ENCODE results near the gene SUMF1.

Gene SUMF1

GRCh38 chr3:4394048-4394447 is 73.0 kb downstream of the SUMF1 start:
- FAIRE-seq = no peak

DNA sequence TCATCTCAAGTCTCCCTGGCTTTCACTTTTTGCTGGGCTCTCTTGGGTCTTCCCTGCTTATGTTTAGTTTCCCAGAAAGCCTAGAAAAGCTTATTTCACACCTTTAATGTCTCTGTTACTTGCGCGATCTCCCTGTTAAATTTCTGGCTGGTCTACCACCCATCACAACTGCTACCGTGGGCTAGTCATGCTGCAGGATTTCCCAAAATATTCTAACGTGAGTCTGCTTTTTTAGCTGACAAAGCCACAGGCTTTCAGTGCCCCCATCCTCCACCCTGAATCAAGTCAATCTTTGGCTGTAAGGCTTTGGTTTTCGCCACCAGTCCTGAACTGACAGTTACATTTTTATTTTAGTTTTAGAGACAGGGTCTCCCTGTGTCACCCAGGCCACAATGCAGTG is 74.1 kb downstream of the SUMF1 start:
- no peak for DNase-seq (ENCODE audit: low spot score)
- no peak for FAIRE-seq

More at GRCh38 chr3:4394048-4394447, 73.0 kb downstream of the SUMF1 start:
- no peak for DNase-seq (ENCODE audit: low spot score)

DNA sequence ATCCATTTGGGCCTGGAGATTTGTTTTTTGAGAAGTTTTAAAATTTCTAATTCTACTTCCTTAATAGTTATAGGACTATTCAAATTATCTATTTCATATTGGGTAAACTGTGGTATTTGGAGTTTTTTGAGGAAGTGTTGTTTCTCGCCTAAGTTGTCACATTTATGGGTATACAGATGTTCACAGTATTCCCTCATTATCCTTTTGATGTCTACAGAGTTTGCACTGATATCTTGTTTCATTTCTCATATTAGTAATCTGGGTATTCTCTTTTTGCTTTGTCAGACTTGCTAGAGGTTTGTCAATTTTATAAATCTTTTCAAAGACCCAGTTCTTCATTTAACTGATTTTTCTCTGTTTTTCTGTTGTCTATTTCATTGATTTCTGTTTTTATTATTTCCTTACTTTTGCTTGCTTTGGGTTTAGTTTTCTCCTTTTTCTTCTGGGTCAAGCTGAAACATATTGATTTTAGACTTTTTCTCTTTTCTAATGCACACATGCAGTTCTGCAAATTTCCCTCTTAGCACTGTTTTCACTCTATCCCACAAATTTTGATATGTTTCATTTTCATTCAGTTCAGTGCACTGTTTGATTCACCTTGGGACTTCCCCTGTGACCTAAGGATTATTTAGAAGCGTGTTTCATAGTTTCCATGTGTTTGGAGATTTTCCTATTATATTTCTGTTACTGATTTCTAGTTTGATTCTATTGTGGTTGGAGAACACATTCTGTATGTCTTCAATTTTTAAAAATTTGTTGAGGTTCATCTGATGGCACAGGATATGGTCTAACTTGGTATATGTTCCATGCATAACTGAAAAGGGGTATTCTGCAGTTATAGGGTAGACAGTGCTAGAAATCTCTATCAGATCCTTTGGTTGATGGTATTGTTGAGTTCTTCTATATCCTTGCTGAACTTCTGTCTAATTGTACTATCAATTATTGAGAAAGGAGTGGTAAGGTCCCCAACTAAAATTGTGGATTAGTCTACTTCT is 79.6 kb downstream of the SUMF1 start:
- no peak for FAIRE-seq

DNA sequence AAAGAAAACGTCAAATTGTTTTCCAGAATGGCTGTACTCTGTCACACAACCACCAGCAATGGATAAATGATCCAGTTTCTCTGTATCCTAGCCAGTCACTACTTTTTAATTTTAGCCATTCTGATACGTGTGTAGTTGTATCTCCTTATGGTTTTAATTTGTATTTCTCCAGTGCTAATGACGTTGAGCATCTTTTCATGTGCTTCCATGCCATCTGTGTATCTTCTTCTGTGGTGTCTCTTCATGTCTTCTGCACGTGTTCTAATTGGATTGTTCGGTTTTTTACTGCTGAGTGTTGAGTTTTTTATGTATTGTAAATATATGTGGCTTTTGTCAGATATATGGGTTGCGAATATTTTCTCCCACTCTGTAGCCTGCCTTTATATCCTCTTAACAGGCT is 81.9 kb downstream of the SUMF1 start:
- no peak for DNase-seq (ENCODE audit: low spot score)
- no peak for FAIRE-seq

More for the DNA sequence above, 79.6 kb downstream of the SUMF1 start:
- DNase-seq (ENCODE audit: low spot score) = no peak

- DNase-seq (ENCODE audit: low spot score) (no peak), FAIRE-seq (no peak)
These were observed 87.1 kb downstream of the SUMF1 start for GRCh38 chr3:4380013-4380412.

GRCh38 chr3:4376499-4376898 is 90.6 kb downstream of the SUMF1 start:
- FAIRE-seq (no peak), DNase-seq (ENCODE audit: low spot score) (no peak)

GRCh38 chr3:4375911-4376310 is 91.2 kb downstream of the SUMF1 start:
- FAIRE-seq = no peak
- DNase-seq (ENCODE audit: low spot score) = no peak

DNA sequence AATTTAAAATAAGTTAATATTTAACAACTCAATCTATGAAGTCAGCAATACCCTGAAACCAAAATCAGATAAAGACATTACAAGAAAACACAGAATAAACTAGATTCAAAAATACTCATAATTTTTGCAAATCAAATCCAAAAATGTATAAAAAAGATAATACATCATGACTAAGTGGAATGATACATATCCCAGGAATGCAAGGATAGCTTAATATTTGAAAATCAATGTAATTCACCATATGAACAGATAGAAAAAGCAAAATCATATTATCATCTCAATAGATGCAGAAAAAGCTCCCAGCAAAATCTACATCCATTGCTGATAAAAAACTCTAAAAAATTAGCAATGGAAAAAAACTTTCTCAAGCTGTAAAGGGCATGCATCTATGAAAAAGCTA is 93.4 kb downstream of the SUMF1 start:
- no peak for FAIRE-seq

DNA sequence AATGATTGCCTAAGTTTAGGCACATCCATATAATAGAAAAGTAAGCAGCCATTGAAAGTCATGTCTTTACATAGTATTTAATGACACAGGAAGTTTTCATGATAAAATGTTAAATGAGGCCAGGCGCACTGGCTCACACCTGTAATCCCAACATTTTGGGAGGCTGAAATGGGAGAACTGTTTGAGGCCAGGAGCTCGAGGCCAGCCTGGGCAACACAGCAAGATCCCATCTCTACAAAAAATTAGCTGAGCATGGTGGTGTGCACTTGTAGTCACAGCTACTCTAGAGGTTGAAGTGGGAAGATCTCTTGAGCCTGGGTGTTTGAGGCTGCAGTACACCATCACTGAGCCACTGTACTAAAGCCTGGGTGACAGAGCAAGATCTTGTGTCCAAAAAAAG is 104.5 kb downstream of the SUMF1 start:
- no peak for DNase-seq (ENCODE audit: low spot score)
- no peak for FAIRE-seq

More for the DNA sequence above, 93.4 kb downstream of the SUMF1 start:
- DNase-seq (ENCODE audit: low spot score) = no peak

GRCh38 chr3:4360817-4361216 is 106.3 kb downstream of the SUMF1 start:
- no peak for FAIRE-seq
- no peak for DNase-seq (ENCODE audit: low spot score)

DNA sequence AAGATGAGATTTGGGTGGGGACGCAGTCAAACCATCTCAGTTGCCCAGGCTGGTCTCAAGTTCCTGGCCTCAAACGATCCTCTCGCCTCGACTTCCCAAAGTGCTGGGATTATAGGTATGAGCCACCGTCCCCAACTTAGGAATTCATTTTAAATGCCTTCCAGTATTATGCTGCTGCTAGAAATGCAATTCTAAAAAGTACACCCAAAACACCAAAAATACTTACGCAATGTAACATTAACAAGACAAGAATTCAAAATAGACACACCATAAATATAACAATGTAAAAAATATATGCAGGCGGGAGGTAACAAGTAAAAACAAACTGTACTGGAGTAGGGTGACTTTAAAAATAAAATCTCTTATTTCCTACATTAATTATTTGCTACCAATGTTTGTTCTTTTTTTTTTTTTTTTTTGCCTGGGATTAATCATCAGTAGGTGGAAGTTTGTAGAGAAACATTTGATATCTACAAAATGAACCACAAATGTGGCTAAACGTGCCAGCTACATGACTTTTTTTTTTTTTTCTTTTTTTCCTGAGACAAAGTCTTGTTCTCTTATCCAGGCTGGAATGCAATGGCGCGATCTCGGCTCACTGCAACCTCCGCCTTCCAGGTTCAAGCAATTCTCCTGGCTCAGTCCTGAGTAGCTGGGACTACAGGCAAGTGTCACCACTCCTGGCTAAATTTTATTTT is 107.1 kb downstream of the SUMF1 start:
- FAIRE-seq (no peak), DNase-seq (ENCODE audit: low spot score) (no peak)

DNA sequence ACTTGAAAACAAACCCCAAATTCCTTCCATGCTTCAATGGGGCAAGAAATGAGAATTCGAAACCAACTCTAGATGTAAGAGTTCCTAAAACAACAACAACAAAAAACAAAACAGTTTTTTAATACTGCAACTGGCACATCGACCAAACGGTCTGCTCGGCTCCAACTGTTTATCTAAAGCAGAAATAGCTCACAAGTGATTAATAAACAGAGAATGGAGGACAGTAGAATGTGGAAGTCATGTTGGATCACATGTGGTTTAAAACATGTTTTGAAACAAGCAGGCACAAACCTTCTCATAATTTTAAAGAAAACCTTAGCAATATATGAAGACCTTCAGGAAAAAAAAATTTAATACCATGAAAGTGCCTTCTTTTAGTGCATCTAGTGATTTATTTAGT is 108.8 kb downstream of the SUMF1 start:
- DNase-seq (ENCODE audit: low spot score) = no peak
- no peak for FAIRE-seq

DNA sequence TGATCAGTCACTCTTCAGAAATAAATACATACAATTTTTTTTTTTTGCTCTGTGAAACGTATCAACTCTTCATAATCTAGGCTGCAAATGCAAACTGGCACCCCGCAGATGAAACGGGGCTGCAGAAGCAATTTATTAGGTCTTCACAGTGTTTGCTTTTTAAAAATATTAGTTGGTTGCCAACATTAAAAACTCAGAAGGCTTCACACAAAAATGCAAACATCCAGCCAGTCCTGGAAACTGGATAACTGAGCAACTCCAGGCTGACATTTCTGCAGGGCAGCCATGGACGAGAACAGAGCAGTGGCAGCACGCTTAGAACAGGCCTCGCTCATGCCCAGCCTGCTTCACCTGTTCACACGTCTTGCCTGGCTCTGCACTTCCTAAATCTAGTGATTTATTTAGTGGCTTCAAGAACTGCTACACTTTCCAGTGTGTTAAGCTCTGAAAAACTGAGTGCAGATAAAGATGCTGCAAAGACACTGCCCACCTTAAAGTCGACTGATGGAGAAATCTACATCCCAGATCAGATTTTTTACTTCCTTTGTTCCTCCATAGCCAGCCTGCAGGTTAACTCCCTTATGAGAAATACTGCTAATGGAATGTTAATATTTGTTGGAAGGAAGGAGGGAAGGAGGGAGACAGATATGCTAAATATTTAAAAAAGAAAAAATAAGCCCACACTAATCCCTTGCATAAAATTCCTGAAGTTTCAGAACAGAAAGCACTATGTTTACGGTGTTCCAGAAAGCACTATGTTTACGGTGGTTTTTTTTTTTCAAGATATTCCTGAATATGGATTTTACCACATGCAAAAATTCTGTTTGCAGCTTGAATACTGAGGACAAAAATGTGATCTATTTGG is 110.3 kb downstream of the SUMF1 start:
- FAIRE-seq (no peak), DNase-seq (ENCODE audit: low spot score) (no peak)

GRCh38 chr3:4356220-4356540 is 110.9 kb downstream of the SUMF1 start:
- DNase-seq (ENCODE audit: low spot score) (no peak), FAIRE-seq (no peak)

- FAIRE-seq = peak; percentile 4
- no peak for DNase-seq (ENCODE audit: low spot score)
These were observed 111.5 kb downstream of the SUMF1 start for GRCh38 chr3:4355401-4356219.

DNA sequence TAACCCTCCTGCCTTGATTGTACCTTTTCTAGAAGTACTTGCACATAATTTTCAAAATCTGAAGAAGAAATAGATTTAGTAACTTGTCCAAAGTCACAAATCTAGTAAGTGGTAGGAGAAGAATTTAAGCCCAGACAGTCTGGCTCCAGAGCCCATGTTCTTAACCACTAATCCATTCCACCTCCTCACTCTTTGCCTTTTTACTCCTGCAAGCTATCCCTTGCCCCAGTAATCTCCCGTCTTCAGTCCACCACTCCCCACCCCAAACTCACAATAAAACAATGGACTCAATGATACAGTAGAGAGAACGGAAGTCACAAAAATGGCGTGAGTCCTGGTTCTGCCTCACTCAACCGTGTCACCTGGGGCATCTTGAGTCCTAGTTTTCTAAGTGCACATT is 115.2 kb downstream of the SUMF1 start:
- no peak for FAIRE-seq
- DNase-seq (ENCODE audit: low spot score) = no peak

DNA sequence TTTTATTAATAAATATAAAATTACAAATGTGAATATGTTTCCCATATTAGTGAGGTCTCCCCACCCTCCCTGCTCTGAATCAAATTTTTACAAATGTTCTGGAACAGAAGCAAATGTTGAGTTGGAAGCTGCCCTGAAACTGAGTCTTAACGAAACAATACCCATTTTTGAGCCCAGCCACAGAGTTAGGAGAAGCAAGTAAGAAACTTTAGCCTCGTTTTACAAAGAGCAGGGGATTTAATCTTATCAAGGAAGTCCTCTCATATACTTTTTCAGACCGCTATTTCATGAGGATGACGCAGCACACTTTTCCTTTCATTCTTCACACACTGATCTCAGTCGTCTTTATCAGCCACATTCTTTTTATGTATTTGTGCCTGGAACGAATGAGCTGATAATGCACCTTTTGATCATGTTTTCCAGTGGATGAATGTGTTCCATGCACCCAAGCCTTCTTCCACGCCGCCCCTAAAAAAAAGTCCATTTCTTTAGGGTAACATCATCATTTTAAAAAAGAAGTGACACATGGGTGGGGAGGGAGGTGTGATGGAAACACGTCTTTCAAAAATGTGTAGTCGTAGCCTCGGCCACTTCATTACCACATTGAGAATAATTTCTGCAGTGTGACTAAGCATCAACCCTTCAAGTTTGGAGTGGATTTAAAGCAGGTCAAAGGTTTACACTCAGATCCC is 115.8 kb downstream of the SUMF1 start:
- FAIRE-seq (no peak), DNase-seq (ENCODE audit: low spot score) (peak; percentile 41)

GRCh38 chr3:4350789-4351163 is 116.3 kb downstream of the SUMF1 start:
- DNase-seq (ENCODE audit: low spot score) (peak; percentile 61), FAIRE-seq (peak; percentile 75)

- no peak for DNase-seq (ENCODE audit: low spot score)
- FAIRE-seq = no peak
These were observed 123.8 kb downstream of the SUMF1 start for GRCh38 chr3:4343258-4343657.

DNA sequence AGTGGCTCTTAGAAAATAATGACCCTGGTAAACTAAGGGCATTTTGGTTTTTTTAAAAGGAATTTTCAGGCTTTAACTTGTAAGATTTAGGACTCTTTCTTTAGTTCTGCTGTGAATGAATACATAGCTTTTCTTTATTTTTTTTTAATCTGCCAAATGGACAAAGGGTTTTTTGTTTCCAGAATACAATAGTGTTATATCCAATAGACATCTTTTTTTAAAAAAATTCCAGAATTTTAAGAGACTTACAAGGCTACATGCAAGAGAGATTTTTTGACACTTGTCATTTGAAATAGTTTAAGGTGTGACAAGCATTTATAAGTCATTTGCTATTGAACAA is 125.8 kb downstream of the SUMF1 start:
- DNase-seq (ENCODE audit: low spot score) = no peak
- no peak for FAIRE-seq

All from RCC 7860 (cell line).